GM21529 (cell line): Measurements from ENCODE around the gene SGIP1.
A peak's percentile ranks its signal among the peaks of the same experiment; 100 is the strongest.

Experiments used
- ATAC-seq: cut with Tn5 transposase; IDR thresholded peaks from one replicate; pipeline ENCODE4 v1.9.1; 2021; ENCODE audit not compliant: unreplicated experiment

Gene SGIP1

GRCh38 chr1:66533804-66534740 lies at the start of gene SGIP1:
Gene SGIP1 (plus strand): TSS chr1:66534153. CDS start chr1:66534359, 206 bp downstream.
- ATAC-seq: no peak

DNA sequence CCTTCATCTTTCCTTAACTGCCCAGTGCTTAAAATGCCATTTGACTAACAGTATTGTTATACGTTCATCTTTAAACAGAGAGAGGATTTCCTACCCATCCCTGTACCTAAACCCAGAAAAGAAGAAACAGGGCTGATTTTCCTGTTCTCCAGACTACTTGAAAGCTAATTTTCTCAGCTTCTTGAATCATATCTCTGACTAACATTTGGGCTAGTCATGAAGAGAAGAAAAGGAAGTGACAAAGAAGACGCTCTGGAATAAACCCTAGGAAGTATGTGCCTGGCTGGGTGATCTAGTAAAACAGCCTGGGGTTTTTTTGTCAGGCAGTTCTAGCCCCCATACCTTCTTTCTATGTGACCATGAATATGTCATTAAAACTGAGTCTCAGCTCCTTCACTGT lies 44.8 kb upstream of the SGIP1 start:
- no peak for ATAC-seq

DNA sequence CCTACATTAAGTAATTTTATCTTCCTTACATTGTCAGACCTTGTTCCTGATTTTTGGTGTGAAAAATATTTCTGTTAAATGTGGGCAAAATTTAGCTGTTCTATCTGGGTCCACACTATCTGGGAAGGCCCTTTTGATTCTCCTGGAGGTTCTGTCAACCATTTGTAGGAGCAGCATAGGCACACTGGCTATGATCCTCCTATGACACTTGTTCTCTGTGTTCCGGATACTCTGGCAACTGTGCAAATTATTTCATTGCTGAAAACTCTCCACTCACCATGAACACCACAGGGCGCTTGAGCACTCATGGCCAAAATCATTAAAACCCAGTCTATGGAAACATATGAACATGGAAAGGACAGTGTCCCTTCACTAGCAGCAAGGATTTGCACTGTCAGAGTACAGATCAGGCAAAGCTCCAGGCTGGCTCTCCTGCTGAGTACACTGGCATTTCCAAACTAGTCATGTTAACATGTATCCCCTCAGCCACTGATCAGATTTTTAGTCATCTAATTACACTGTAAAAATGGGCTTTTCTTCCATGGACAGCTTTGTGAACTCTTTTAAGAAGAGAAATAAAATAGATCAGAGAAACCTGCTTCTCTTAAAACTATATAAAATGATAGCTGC lies 43.9 kb upstream of the SGIP1 start:
- no peak for ATAC-seq

DNA sequence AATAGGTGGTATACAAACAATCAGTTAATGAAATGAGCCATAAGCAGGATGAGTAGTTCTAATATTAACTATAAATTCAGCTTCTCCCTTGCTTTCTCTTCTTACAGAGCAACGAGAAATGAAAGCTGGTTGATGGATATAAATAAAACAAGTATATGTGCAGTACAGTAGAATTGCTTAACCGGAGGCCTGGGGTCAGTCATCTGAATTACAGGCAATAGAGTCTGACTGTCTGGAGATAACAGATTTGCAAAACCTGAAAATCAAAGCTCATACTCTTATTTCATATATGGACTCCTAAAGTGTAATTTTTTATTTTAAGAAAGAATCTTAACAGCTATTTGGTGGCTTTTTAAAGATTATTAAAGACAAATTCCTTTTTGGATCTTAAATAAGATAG lies 43.1 kb upstream of the SGIP1 start:
- ATAC-seq: peak; percentile 55

DNA sequence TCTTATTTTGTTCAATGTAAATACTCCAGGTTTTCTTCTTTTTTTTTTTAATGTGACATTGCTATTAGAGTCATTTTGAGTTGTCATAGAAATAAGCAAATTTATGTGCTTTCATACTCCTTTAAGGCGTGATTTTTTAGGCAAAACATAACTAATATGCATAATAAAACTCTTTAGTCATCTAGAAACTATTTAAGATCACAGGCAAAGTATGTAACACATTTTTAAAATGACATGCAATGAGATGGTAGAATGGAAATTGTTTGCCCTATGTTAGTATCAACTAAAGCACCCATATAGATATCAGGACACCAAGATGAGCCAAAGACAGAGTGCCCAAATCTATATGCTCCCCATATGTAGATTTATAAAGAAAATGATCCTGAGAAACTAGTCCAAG lies 41.5 kb upstream of the SGIP1 start:
- ATAC-seq: no peak

DNA sequence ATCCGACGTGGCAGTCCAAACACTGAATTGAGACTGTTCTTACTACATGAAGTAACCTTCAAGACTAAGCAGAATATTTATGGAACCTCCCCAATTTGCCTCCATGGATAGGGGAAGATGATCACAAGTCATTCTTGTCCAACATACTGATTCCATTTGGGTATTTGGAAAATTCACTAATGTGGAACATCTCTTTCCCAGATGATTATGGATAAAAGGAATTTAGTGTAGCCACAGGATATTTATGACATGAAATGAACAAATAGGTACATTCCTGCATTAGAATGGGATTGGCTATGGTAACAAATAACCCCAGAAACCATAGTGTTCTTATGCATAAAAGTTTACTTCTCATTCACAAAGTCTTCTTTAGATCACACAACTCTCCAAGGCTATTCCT lies 40.2 kb upstream of the SGIP1 start:
- no peak for ATAC-seq

DNA sequence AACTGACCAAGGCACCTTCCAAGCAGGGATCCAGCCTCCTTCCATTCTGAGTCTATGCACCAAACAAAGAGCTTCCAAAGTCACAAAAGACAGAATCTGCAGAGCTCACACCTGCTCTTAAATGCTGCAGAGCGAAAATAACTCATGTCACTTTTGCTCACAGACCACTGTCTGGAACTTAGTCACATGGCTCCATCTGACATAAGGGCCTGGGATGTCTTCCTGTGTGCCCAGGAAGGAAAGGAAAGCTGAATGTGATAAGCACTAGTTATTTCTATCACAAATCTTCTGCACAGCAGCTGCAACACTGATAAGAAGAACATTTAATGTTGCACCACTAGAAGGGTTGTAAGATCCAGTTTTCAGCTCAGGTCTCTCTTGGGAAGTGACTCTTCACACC lies 39.5 kb upstream of the SGIP1 start:
- no peak for ATAC-seq

GRCh38 chr1:66495495-66495894 lies 38.5 kb upstream of the SGIP1 start:
- ATAC-seq: no peak

GRCh38 chr1:66497910-66498309 lies 36.0 kb upstream of the SGIP1 start:
- no peak for ATAC-seq

GRCh38 chr1:66500301-66500700 lies 33.7 kb upstream of the SGIP1 start:
- ATAC-seq: no peak

DNA sequence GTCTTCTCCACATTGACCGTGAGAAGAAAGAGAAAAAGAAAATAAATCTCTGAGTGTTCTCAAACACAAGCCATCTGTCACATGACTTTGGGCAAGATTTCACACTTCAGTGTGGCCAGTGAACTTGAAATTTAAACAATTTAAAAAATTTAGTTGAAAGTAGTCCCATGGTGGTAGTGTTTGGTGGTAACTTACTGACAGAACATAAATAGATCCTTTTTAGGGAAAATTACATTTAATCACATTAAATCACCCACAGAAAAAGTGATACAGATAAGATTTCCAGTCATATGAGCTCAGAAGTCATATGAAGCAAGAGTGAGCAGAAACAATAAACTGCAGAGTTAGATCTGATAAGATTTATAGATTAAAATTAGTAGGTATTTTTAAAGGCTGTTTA lies 31.9 kb upstream of the SGIP1 start:
- ATAC-seq: no peak

GRCh38 chr1:66503841-66504470 lies 30.0 kb upstream of the SGIP1 start:
- ATAC-seq: peak; percentile 87

DNA sequence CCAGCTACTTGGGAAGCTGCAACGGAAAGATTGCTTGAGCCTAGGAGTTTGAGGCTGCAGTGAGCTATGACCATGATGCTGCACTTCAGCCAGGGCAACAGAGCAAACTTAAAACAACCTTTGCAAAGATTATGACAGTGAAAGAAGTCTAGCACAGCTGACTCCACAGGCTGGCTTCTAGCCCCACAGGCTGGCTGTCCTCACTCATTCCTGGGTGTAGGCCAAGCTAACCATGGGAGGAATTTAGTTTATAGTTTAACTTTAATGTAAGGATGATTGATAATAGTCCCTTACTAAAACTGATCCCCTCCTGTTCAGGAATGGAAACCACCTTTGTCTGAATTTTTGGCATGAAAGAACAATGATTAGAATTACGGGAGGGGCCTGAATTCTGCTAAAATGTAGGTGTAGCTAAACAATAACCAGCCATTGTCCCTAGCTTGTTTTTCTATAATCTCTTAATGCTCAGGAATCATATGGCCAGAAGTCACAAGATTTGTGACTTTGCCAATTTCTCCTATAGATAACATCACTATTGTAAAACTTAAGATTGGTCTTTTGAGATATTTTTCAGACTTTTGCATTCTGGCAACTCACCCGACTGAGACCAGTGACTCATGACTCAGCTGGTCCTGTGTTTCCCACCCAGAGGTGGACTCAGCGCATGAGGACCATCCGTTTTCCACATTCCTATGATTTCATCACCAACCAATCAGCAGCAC lies 28.1 kb upstream of the SGIP1 start:
- no peak for ATAC-seq

DNA sequence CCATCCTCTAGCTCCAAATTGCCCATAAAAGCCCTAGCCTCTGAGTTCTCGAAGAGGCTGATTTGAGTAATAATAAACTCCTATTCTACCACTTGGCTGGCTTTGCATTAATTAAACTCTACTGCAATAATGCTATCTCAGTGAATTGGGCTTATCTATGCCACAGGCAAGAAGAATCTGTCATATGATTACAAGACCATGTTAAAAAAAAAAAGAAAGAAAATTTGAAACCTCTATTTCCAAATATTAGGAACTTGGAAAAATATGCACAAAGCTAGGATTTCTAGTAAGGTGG lies 27.6 kb upstream of the SGIP1 start:
- no peak for ATAC-seq

- ATAC-seq: no peak
Measured at GRCh38 chr1:66506991-66507390, 27.0 kb upstream of the SGIP1 start.

GRCh38 chr1:66510407-66510806 lies 23.5 kb upstream of the SGIP1 start:
- ATAC-seq: no peak

DNA sequence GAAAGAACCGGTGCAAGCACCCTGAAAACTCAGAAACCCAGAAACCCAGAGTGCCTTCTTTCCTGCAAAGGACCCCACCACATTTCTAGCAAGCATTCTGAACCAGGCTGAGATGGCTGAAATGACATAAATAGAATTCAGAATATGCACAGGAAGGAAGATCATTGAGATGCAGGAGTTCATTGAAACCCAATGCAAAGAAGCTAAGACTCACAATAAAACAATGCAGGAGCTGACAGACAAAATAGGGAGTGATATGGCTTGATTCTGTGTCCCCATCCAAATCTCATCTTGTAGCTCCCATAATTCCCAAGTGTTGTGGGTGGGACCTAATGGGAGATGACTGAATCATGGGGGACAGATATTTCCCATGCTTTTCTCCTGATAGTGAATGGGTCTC lies 22.8 kb upstream of the SGIP1 start:
- no peak for ATAC-seq

GRCh38 chr1:66517959-66518358 lies 16.0 kb upstream of the SGIP1 start:
- ATAC-seq: no peak

DNA sequence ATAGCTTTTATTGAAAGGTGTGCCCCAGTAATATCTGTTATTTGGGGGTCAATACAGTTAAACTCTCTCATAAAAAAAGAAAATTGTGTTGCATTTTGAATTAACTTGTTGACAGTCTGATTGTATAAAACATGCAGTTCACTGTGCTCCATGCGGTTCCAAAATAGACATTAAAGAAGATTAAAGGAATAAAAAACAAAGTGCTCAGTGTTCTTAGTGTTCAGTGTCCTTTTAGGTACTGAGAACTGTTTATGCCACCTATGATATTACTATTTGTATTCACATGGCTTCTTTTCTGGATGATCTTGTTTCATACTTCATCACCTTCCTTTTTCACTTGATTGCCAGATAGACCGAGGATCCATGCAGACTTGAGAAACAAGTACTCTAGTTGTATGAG lies 15.3 kb upstream of the SGIP1 start:
- ATAC-seq: no peak

GRCh38 chr1:66519992-66520391 lies 14.0 kb upstream of the SGIP1 start:
- no peak for ATAC-seq

GRCh38 chr1:66520655-66521054 lies 13.3 kb upstream of the SGIP1 start:
- no peak for ATAC-seq
